IMR-90 (cell line): ENCODE data around the gene CERT1. TPM values are rescaled to one million over a fixed set of nuclear protein-coding genes. Genes with fewer than 3 reads are reported as not detected.

Experiments used
- ATAC-seq: fragments of 200-7000 bp; cut with Tn5 transposase; 2 replicates; pipeline ENCODE4 v1.9.1; 2020; ENCODE audit warnings: low read depth, mild to moderate bottlenecking, moderate library complexity
- BruUV-seq: library from RNA; stranded (reverse); fragments of 400-500 nt; replicated peaks from 2 replicates; lab custom pipeline; 2021; lab: Mats Ljungman, UMichigan
- CTCF ChIA-PET: fragments of 300-600 bp; formaldehyde crosslinking; extraction: SDS; loops from one replicate; lab custom pipeline; 2021; ENCODE audit warnings: antibody characterized with exemption; lab: Yijun Ruan, JAX
- POLR2A ChIA-PET: fragments of 300-600 bp; sonication (Branson Sonifier 250); formaldehyde crosslinking; loops from one replicate; lab custom pipeline; 2022; ENCODE audit warnings: antibody characterized with exemption; ENCODE audit not compliant: unreplicated experiment; lab: Charles Lee
- DNase-seq: peaks from one replicate; pipeline ENCODE4 v3.0.0; 2013
- H2AFZ ChIP-seq: replicated peaks from 2 replicates; pipeline ENCODE3; 2013; ENCODE audit warnings: low read length, mild to moderate bottlenecking; ENCODE audit not compliant: poor library complexity
- H2AK5ac ChIP-seq: 2 replicates; pipeline ENCODE4 v1.6.1; 2013; ENCODE audit warnings: low read depth, low read length, inconsistent platforms
- H2AK9ac ChIP-seq: replicated peaks from 2 replicates; pipeline ENCODE3; 2013; ENCODE audit warnings: mild to moderate bottlenecking, low read depth, low read length, moderate library complexity; ENCODE audit not compliant: poor library complexity
- H2BK120ac ChIP-seq: 2 replicates; pipeline ENCODE4 v1.6.1; 2013; ENCODE audit warnings: low read depth, low read length, inconsistent platforms
- H2BK15ac ChIP-seq: 3 replicates; pipeline ENCODE4 v1.6.1; 2013; ENCODE audit warnings: low read depth, low read length, inconsistent platforms
- H2BK20ac ChIP-seq: 2 replicates; pipeline ENCODE4 v1.6.1; 2013; ENCODE audit warnings: low read depth, mild to moderate bottlenecking, inconsistent platforms, low read length, moderate library complexity
- H2BK5ac ChIP-seq: 2 replicates; pipeline ENCODE4 v1.6.1; 2013; ENCODE audit warnings: mild to moderate bottlenecking, low read depth, low read length, inconsistent platforms; ENCODE audit not compliant: poor library complexity, severe bottlenecking
- H3K14ac ChIP-seq: replicated peaks from 2 replicates; pipeline ENCODE4 v1.6.1; 2013; ENCODE audit warnings: low read depth, low read length, inconsistent platforms
- H3K18ac ChIP-seq: 2 replicates; pipeline ENCODE4 v1.6.1; 2013; ENCODE audit warnings: low read depth, low read length, control low read depth
- H3K23ac ChIP-seq: 2 replicates; pipeline ENCODE4 v1.6.1; 2013; ENCODE audit warnings: low read depth, low read length, inconsistent platforms
- H3K27ac ChIP-seq: 2 replicates; pipeline ENCODE4 v1.5.1; 2013; ENCODE audit warnings: mild to moderate bottlenecking, control low read depth, low read length; ENCODE audit not compliant: insufficient read depth
- H3K27me3 ChIP-seq: 2 replicates; pipeline ENCODE4 v1.6.1; 2013; ENCODE audit warnings: low read length; ENCODE audit not compliant: control insufficient read depth, insufficient read depth
- H3K36me3 ChIP-seq: 2 replicates; pipeline ENCODE4 v1.6.1; 2013; ENCODE audit warnings: low read length, mixed read lengths; ENCODE audit not compliant: control insufficient read depth, insufficient read depth
- H3K4ac ChIP-seq: 2 replicates; pipeline ENCODE4 v1.6.1; 2013; ENCODE audit warnings: low read depth, low read length, inconsistent platforms
- H3K4me1 ChIP-seq: 2 replicates; pipeline ENCODE4 v1.6.1; 2013; ENCODE audit warnings: low read length, mixed read lengths; ENCODE audit not compliant: control insufficient read depth, insufficient read depth
- H3K4me2 ChIP-seq: 2 replicates; pipeline ENCODE4 v1.6.1; 2013; ENCODE audit warnings: low read depth, mild to moderate bottlenecking, control low read depth, low read length, moderate library complexity
- H3K4me3 ChIP-seq: 2 replicates; pipeline ENCODE4 v1.5.1; 2013; ENCODE audit warnings: low read depth, mild to moderate bottlenecking, control low read depth, low read length, moderate library complexity; ENCODE audit not compliant: insufficient read depth
- H3K56ac ChIP-seq: 2 replicates; pipeline ENCODE4 v1.6.1; 2013; ENCODE audit warnings: low read length, inconsistent platforms; ENCODE audit not compliant: insufficient read depth; ENCODE audit errors: extremely low read depth
- H3K79me1 ChIP-seq, 2 experiments: 2 replicates each; pipeline ENCODE4 v1.6.1; 2013; ENCODE audit warnings: low read length in 2 of 2, inconsistent platforms in 1 of 2, low read depth in 1 of 2
- H3K9ac ChIP-seq: 2 replicates; pipeline ENCODE4 v1.6.1; 2013; ENCODE audit warnings: low read depth, low read length, control low read depth
- H3K9me1 ChIP-seq: 2 replicates; pipeline ENCODE4 v1.6.1; 2013; ENCODE audit warnings: low read length, inconsistent platforms; ENCODE audit not compliant: insufficient read depth
- H3K9me3 ChIP-seq: 2 replicates; pipeline ENCODE4 v1.6.1; 2013; ENCODE audit warnings: low read length; ENCODE audit not compliant: control insufficient read depth, insufficient read depth
- H4K20me1 ChIP-seq: 2 replicates; pipeline ENCODE4 v1.6.1; 2013; ENCODE audit warnings: low read length, inconsistent platforms; ENCODE audit not compliant: insufficient read depth
- H4K5ac ChIP-seq: 2 replicates; pipeline ENCODE4 v1.6.1; 2013; ENCODE audit warnings: mild to moderate bottlenecking, low read depth, low read length, control low read depth
- H4K8ac ChIP-seq, 2 experiments: 2 replicates each; pipeline ENCODE4 v1.6.1; 2013; ENCODE audit warnings: low read depth in 2 of 2, low read length in 2 of 2, control low read depth in 1 of 2, inconsistent platforms in 1 of 2
- H4K91ac ChIP-seq: 2 replicates; pipeline ENCODE4 v1.6.1; 2013; ENCODE audit warnings: low read depth, low read length, inconsistent platforms; ENCODE audit not compliant: insufficient read depth
- FOS ChIP-seq: fragments of 150-350 bp; IDR thresholded peaks from 2 replicates; pipeline ENCODE4 v1.6.1; 2016; ENCODE audit warnings: low read depth, low read length
- MAFK ChIP-seq: IDR thresholded peaks from 2 replicates; pipeline ENCODE4 v1.6.1; 2012; ENCODE audit warnings: low read depth, low read length, improper control_type of control experiment
- POLR2A ChIP-seq: IDR thresholded peaks from 2 replicates; pipeline ENCODE4 v1.6.1; 2012; ENCODE audit warnings: mild to moderate bottlenecking, low read depth, low read length
- RAD21 ChIP-seq: IDR thresholded peaks from 2 replicates; pipeline ENCODE4 v1.6.1; 2012; ENCODE audit warnings: low read length, improper control_type of control experiment
- RCOR1 ChIP-seq: IDR thresholded peaks from 2 replicates; pipeline ENCODE4 v1.6.1; 2012; ENCODE audit warnings: mild to moderate bottlenecking, low read length, improper control_type of control experiment; ENCODE audit not compliant: insufficient replicate concordance
- RFX5 ChIP-seq: IDR thresholded peaks from 2 replicates; pipeline ENCODE4 v1.8.0; 2012; ENCODE audit warnings: low read depth, mild to moderate bottlenecking, low read length, moderate library complexity
- WGBS, 2 experiments: methylation state at CpG; one replicate each; pipeline versions ENCODE4 v1.1.5 to v1.1.7; 2013; ENCODE audit warnings: missing lambda C conversion rate in 2 of 2; ENCODE audit not compliant: insufficient read length in 1 of 2; ENCODE audit errors: extremely low coverage in 2 of 2; 5-methylcytosine and 5-hydroxymethylcytosine counted together
- dilution Hi-C: fragments of 300-500 bp; cut with HindIII; formaldehyde crosslinking; loops from one replicate; pipeline ENCODE4 v1.14.3; 2018; ENCODE audit warnings: low sequenced_read_pairs; ENCODE audit not compliant: unreplicated experiment
- in situ Hi-C: fragments of 300-500 bp; cut with MboI; formaldehyde crosslinking; loops from 3 replicates; pipeline ENCODE4 v1.14.3; 2019; ENCODE audit warnings: low sequenced_read_pairs, inconsistent platforms, mixed read lengths
- intact Hi-C: fragments of 100-400 bp; cut with micrococcal nuclease; formaldehyde crosslinking; loops from 2 replicates; pipeline ENCODE4 v1.10.0; 2022
- polyA plus RNA-seq, 3 experiments: library from polyadenylated mRNA; depleted of rRNA; stranded (reverse); fragments of >200 nt; gene quantifications; 2 replicates each; pipeline ENCODE4 v1.2.3, GENCODE V29; 2012; ENCODE audit warnings: low replicate concordance in 1 of 3
- total RNA-seq: library from RNA; depleted of rRNA; stranded (reverse); fragments of >200 nt; gene quantifications from 2 replicates; pipeline ENCODE4 v1.2.3, GENCODE V29; 2012

The CERT1 gene
- total and polyA plus RNA-seq, 2 of the 4 experiments (the other 2 are of a cell fraction), result 7.2 TPM

GRCh38 chr5:75482482-75482881, 28.9 kb downstream of the CERT1 start:
- no TSS peak for BruUV-seq
- TF ChIP-seq RAD21, result no peak
- TF ChIP-seq RFX5, result no peak
- TF ChIP-seq FOS, result no peak
- no peak for TF ChIP-seq RCOR1
- no peak for TF ChIP-seq MAFK
- TF ChIP-seq POLR2A, result no peak
- no CpG with 5 or more reads among the region's 3 CpGs for WGBS, 2 experiments

More at GRCh38 chr5:75482482-75482881, 28.9 kb downstream of the CERT1 start:
- no peak overlapping the region for H3K56ac ChIP-seq
- H2AK5ac ChIP-seq, result no peak overlapping the region
- H2BK20ac ChIP-seq, result no peak overlapping the region
- H3K27ac ChIP-seq, result no peak overlapping the region
- H4K8ac ChIP-seq, result no peak overlapping the region
- dilution Hi-C loops (no loop called here), in situ Hi-C loops (no loop called here), intact Hi-C loops (no loop called here)
- peaks cover 3% of the 10 kb centered on the region; the same call in 1 of the 2 replicates for H3K9me1 ChIP-seq
- no peaks in the 10 kb centered on the region for H3K36me3 ChIP-seq
- H3K23ac ChIP-seq, result no peak overlapping the region
- H4K20me1 ChIP-seq, result peaks cover 21% of the 10 kb centered on the region; the same call in 1 of the 2 replicates
- peaks cover 20 to 28% of the 10 kb centered on the region in 2 experiments for H3K79me1 ChIP-seq
- no peak overlapping the region for H2BK15ac ChIP-seq
- no peak overlapping the region for H4K91ac ChIP-seq
- no peak overlapping the region for H3K4ac ChIP-seq
- H2BK5ac ChIP-seq, result no peak overlapping the region
- H3K4me2 ChIP-seq, result no peak overlapping the region
- no peak overlapping the region for H2AFZ ChIP-seq
- H2AK9ac ChIP-seq, result no peak overlapping the region
- no peak overlapping the region for H3K4me3 ChIP-seq
- no peak overlapping the region for H3K9ac ChIP-seq
- no peaks in the 10 kb centered on the region for H3K27me3 ChIP-seq
- H3K9me3 ChIP-seq, result no peaks in the 10 kb centered on the region
- no peak overlapping the region for H3K14ac ChIP-seq
- ATAC-seq, result no peak
- DNase-seq, result no peak
- ChIA-PET POLR2A (no interaction called here), CTCF (interaction anchor here (0.6 kb wide), 2 partner anchors 63 to 110 kb away, joined by 4 to 5 read pairs; no protein-coding TSS in a partner anchor)
- H4K5ac ChIP-seq, result no peak overlapping the region
- H2BK120ac ChIP-seq, result no peak overlapping the region
- H3K18ac ChIP-seq, result no peak overlapping the region
- H3K4me1 ChIP-seq, result no peaks in the 10 kb centered on the region
